ENCODE results near the gene ARHGEF17. TPM values are rescaled to one million over a fixed set of nuclear protein-coding genes. Genes with fewer than 3 reads are reported as not detected.
A peak's percentile ranks its signal among the peaks of the same experiment; 100 is the strongest.

Gene ARHGEF17
- total and polyA plus RNA-seq, 2 of the 13 experiments (the other 11 are each of a cell fraction or from before 2014, with no cell fraction given): 10.7 to 28.8 TPM

GRCh38 chr11:73271936-73272679, 36.0 kb upstream of the ARHGEF17 start, which contains the start of gene P2RY6 (continued):
- peak; percentile 61 for TF ChIP-seq SAP130 (CRISPR knock-in tag; IDR thresholded peaks at IDR 0.05; ENCODE audit: low read depth)
- no peak for TF ChIP-seq PRMT3 (CRISPR knock-in tag; IDR thresholded peaks at IDR 0.05; ENCODE audit: borderline replicate concordance, low read depth)
- no peak for TF ChIP-seq SIN3B (IDR thresholded peaks at IDR 0.05; ENCODE audit: low read length)
- no peak for TF ChIP-seq NFAT5 (CRISPR knock-in tag; IDR thresholded peaks at IDR 0.05)
- TF ChIP-seq SAFB2 (CRISPR knock-in tag; IDR thresholded peaks at IDR 0.05; ENCODE audit: borderline replicate concordance, low read depth): no peak
- no peak for TF ChIP-seq MNT (IDR thresholded peaks at IDR 0.05)
- TF ChIP-seq ZNF333 (CRISPR knock-in tag; IDR thresholded peaks at IDR 0.05; ENCODE audit: borderline replicate concordance): no peak
- peak; percentile 83 for TF ChIP-seq KDM1A (CRISPR knock-in tag; IDR thresholded peaks at IDR 0.05)
- TF ChIP-seq ZNF644 (CRISPR knock-in tag; IDR thresholded peaks at IDR 0.05; ENCODE audit: low read depth): 0 out of 2 replicates have a peak, but pooled peaks have one; percentile 40
- no peak for TF ChIP-seq ETS1 (CRISPR knock-in tag; IDR thresholded peaks at IDR 0.05)
- 0 out of 2 replicates have a peak, but pooled peaks have one; percentile 39 for TF ChIP-seq HNRNPL (IDR thresholded peaks at IDR 0.05; ENCODE audit: low read depth, low read length)
- no peak for TF ChIP-seq ZNF205 (CRISPR knock-in tag; IDR thresholded peaks at IDR 0.05)
- TF ChIP-seq MIER3 (CRISPR knock-in tag; IDR thresholded peaks at IDR 0.05; ENCODE audit: borderline replicate concordance): no peak
- TF ChIP-seq POLR2AphosphoS2 (IDR thresholded peaks at IDR 0.05; ENCODE audit: low read depth, low read length): no peak
- TF ChIP-seq GABPA (IDR thresholded peaks at IDR 0.05; ENCODE audit: low read depth, low read length): no peak
- TF ChIP-seq GABPA (CRISPR knock-in tag; IDR thresholded peaks at IDR 0.05; ENCODE audit: low read depth): no peak
- peak; percentile 64; the same call in 1 of the 2 replicates for TF ChIP-seq TFAP4 (IDR thresholded peaks at IDR 0.05; ENCODE audit: borderline replicate concordance, low read depth)
- TF ChIP-seq KDM5A (IDR thresholded peaks at IDR 0.05; ENCODE audit: borderline replicate concordance, low read length): no peak
- TF ChIP-seq ZNF703 (CRISPR knock-in tag; IDR thresholded peaks at IDR 0.05; ENCODE audit: borderline replicate concordance): no peak
- TF ChIP-seq ZNF136 (CRISPR knock-in tag; IDR thresholded peaks at IDR 0.05; ENCODE audit: low read depth): no peak
- no peak for TF ChIP-seq BORCS8-MEF2B (CRISPR knock-in tag; IDR thresholded peaks at IDR 0.05)
- TF ChIP-seq RFXANK (CRISPR knock-in tag; IDR thresholded peaks at IDR 0.05): no peak
- TF ChIP-seq ZBTB1 (CRISPR knock-in tag; IDR thresholded peaks at IDR 0.05; ENCODE audit: borderline replicate concordance): no peak

Measured in HepG2 (cell line).